CD4-positive, alpha-beta T cell treated with Interleukin-6 for 4 hours (primary cell): ENCODE data around the gene ERCC6L2.

Experiments used
- DNase-seq: peaks from one replicate; pipeline ENCODE4 v3.0.0-alpha.2; 2020; ENCODE audit warnings: mixed read lengths

The ERCC6L2 gene, protein sequence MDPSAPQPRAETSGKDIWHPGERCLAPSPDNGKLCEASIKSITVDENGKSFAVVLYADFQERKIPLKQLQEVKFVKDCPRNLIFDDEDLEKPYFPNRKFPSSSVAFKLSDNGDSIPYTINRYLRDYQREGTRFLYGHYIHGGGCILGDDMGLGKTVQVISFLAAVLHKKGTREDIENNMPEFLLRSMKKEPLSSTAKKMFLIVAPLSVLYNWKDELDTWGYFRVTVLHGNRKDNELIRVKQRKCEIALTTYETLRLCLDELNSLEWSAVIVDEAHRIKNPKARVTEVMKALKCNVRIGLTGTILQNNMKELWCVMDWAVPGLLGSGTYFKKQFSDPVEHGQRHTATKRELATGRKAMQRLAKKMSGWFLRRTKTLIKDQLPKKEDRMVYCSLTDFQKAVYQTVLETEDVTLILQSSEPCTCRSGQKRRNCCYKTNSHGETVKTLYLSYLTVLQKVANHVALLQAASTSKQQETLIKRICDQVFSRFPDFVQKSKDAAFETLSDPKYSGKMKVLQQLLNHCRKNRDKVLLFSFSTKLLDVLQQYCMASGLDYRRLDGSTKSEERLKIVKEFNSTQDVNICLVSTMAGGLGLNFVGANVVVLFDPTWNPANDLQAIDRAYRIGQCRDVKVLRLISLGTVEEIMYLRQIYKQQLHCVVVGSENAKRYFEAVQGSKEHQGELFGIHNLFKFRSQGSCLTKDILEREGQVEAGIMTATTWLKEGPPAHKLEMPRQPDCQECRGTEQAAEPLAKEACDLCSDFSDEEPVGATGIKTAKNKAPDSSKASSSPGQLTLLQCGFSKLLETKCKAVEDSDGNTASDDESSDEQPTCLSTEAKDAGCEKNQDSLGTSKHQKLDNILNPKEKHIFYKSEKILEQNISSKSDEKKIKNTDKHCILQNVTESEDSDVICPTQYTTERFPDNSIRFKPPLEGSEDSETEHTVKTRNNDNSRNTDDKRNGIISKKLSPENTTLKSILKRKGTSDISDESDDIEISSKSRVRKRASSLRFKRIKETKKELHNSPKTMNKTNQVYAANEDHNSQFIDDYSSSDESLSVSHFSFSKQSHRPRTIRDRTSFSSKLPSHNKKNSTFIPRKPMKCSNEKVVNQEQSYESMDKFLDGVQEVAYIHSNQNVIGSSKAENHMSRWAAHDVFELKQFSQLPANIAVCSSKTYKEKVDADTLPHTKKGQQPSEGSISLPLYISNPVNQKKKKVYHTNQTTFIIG (N-terminal part only)

DNA sequence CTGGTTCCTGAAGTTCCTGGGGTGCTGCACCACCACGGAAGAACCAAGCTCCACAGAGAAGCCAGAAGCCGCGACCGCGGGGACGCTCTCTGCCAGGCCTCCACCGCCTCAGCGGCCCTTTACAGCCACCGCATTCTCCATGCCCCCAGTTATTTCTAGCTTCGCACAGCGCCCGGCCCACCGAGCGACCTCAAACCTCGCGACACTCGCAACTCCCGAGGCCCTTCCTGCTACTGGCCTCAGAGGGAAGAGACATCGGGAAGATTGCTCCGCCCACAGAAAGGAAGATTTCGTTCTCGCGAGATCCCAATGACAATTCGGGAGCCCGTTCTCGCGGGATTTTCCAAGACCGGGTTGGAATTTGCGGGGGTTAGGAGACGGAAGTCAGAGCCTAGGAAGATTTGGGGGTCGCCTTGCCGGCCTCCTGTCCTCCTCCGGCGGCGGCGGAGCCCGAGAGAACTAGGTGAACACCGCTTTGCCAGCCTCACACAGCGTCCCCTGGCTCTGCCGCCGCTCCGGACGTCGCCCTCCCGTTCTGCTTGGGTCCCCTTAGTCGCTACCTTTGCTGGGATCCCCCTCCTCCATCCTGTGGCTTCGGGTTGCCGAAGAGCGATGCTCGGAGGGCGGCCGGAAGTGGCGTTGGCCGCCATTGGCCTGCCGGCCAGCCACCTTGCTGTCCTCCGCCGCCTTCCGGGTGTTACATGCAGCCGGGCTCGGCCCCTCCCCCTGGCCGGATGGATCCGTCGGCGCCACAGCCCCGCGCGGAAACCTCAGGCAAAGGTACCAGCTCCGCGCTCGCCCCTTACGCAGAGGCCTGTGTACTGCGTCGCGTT lies at the start of gene ERCC6L2:
ERCC6L2 (plus strand) TSS at position 387 of the 833 bp plus-strand sequence; CDS start at position 735, 348 bp downstream.
- peak; percentile 93 for DNase-seq

DNA sequence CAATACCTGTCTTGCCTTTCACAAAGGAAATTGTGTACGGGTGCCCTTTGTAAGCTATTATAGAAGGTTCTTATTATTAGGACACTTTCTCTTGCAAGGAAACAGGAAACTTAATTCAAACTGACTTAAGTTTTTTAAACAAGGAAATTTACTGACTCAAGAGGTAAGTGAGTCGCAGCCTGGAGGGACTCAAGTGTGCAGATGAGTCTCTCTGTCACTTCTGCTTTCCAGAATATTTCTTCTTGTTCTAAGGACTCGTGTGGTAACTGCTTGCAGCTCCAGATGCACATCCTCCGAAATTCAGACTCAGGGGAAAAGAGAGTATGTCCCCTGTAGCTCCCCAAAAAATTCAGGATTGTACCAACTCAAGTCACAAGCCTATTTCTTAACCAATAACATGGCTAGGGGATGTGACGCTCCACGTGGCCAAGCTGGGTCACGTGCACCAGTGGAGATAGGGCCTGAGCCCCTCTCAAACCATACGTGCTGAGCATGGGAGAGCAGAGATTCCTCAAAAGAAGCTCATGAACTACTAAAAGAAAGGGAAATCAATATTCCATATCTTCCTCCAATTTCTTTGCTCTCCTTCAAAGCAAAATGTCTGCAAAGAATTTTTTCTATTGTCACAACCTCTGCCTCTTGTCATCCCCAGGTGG lies 49.2 kb upstream of the ERCC6L2 start:
- no peak for DNase-seq

DNA sequence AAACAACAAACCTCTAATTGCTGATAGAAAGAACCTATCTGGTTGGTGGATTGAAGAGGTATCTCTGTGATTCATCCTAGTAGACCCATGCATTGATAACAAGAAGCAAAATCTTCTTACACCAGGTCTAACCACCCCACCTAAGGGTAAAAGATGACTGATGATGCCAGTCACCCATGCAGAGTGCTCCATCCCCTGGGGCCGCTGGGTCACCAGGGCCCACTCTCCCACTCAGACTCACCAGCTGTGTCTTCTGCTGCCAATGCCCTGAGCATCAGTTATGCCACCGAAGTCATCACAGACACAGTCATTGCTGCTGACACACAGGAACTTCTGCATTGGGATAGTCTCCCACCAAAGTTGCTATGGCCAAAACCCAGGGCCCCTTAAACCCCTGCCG lies 44.7 kb upstream of the ERCC6L2 start:
- DNase-seq = no peak

DNA sequence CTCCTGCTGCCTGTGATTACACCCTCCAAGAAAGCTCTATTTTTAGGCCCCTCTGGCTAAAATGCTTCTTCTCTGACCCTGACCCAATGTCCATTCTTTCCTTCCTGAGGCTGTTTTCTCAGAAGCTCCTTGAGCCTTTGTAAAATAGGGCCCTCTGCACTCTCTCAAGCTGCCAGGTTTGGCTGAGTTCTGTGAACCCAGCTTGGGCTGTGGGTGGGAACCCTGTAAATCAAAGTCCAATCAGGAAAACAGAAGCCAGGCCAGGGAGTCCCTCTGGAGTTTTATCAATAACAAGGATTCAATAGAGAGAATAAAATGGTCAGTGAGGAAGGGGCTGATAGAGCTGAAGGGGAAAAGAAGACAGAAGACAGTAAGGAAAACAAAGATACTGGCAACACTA lies 43.7 kb upstream of the ERCC6L2 start:
- no peak for DNase-seq

DNA sequence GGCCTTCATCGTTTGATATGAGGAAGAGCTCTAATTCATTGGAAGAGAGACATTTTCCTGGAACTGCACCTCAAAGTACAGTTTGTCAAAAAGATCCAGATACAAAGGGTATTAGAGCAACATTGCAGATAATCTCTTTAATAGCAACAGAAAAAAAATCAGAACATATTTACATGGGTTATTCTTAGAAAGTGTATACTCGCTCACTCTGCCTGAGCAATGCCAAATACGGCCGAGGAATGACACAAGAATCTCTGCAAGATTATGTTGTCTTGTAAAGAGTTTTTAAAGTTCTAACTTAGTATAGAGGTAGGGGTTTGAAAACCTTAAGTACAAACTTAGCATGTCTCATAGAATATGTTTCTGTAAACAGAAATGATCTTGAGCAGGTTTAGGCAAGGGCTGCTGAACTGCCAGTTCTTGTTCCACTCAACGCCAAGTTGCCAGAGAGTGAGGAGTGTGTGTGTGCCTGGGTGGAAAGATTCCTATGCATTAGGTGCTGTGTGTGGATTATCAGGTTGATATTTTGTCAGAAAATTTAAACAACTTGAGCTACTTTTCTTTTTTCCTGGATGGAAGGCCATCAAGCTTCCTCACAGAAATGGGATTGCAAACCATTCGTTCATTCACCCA lies 41.8 kb upstream of the ERCC6L2 start:
- no peak for DNase-seq

DNA sequence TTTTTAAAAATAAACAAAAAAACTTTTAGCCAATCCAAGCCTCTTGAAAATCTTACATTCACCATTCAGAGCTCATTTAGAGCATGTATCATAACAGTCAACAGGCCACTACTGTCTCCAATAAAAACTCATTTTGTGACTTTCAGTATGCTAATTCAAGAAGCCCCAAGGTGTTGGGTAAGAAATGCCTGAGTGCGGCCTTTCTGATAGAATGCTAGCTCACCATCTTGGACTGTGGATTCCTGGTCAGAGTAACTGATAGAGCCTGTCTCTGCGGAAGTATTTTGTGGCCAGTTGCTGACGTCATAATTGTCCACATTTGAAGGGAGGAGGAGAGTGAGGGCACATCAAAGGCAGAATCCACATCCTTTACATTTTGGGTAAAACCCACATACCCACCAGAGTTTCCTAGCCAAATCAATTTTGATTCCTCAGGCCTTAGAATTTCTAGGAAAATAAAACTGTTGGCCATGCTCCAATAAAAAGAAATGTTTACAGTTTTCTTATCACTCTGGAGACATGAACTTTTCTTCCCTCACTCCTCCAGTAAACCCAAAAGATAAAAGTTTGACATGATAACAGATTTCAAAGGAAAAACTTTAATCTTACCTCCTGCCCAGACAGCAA lies 41.1 kb upstream of the ERCC6L2 start:
- DNase-seq = no peak

DNA sequence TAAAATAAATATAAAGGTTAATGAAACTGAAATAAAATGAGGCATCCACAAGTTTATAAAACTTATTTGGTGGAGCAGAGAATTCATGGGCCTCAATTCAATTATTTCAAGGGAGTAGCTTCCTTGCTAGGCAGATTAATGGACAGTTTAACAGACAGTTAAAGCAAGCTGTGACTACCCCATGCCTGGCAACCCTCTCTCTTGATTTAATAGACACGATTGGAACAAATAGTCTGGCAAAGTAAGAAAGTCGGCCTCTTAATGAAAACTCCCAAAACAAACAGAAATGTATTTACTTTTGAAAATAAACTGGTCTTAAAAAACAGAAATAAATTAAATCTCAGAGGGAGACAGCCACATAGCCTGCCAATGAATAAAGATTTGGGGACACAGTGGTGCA lies 40.1 kb upstream of the ERCC6L2 start:
- no peak for DNase-seq

DNA sequence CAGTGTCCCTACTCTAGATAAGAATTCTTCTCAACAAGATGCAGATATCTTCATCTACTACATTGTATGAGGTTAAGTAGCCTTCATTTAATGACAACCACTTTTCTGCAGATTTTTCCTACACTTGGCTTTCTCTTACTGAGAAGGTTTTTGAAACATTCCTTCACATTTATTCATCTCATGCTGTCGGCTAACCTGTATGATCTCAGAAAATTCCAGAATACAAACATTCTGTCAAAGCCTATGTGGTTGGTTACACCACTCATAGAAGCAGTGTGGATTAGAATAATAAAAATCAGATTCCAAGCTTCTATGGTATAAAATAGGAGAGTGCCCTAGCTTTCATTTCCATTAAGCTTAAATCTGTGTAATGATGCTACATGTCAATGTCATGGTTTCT lies 39.4 kb upstream of the ERCC6L2 start:
- no peak for DNase-seq

DNA sequence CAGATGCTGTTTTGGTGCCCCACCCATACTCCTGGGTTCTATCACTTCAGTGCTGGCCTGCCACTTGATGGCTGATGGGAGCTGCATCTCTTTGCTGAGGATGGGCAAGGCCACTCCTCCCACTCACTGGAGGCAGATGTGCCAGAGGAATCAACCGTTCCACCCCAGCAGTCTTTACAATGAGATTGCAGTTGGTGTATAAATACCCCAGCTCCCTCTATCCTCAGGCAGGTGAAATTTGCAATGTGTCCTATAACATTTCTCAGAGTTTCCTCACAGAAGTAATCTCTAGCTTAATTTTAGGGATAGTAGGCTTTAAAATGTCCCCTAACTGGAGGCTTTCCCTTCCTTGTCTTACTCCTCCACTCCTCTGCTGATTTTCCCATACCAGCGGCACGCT lies 36.5 kb upstream of the ERCC6L2 start:
- DNase-seq = no peak

DNA sequence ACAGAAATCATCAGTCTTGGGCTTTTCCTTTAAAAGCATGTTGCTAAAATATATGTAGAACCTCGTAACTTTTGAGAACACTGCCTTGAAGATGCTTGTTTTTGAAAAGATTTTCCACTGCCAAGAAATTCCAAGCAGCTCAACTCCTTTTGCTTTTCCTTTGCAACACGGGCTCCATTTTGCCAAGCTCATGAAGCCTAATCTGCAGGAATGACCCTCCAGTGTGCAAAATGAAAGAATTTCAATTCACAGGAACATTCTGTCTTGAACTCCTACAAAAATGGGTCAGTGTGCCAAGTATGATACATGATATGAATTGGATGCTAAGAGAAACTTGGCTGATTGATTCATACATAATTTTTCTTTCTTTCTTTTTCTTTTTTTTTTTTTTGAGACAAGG lies 35.4 kb upstream of the ERCC6L2 start:
- no peak for DNase-seq

DNA sequence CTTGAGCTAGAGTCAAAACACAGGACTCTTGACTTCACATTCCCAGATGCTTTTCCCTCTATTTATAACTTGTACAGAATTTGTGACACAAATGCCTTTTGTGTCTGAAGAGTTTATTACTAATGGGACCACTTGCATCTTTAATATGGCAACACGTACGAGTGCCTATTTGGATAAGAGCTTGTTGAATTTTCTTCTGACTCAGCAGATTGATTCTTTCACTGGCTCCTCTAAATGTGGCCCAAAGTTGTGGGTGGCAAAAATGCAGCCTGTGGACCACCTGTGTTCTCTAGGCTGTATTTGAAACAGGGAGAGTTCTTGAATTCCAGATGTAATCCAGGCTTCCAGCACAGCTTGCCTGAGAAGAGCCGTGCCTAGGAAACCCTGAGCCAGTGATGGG lies 34.1 kb upstream of the ERCC6L2 start:
- DNase-seq = no peak

DNA sequence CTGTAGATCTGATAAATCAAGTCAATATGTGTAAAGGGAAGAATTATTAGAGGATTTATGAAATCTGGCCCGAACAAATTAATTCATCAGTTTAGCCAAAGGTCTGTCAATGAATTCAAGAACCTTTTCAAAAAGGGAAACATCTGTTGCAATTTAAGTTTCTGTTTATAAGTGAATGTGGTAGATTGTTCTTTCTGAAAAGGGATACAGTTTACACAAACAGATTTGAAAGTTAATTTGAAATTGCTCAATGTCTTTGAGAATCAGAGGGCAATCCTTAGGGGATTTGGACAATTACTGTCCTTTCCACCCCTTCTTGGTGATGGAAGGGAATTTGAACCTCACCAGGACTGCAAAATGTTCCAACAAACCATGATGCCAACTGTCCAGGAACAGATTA lies 29.7 kb upstream of the ERCC6L2 start:
- DNase-seq = no peak

DNA sequence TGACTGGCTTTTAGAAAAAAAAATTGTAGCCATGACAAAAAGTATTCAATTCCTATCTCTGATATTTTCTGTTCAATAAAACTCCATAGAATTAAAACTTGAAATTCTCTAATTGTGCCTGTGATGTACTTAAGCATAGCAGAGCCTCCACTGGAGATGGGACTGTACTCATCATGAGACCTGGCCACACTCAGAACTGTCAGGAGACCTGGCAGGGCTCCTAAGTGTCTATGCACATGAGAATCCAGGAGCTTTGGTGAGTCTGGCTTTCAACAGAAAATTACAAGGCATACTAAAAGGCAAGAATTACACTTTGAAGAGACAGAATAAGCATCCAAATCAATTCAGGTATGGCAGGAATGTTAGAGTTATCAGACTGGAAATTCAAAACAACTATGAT lies 26.7 kb upstream of the ERCC6L2 start:
- no peak for DNase-seq

DNA sequence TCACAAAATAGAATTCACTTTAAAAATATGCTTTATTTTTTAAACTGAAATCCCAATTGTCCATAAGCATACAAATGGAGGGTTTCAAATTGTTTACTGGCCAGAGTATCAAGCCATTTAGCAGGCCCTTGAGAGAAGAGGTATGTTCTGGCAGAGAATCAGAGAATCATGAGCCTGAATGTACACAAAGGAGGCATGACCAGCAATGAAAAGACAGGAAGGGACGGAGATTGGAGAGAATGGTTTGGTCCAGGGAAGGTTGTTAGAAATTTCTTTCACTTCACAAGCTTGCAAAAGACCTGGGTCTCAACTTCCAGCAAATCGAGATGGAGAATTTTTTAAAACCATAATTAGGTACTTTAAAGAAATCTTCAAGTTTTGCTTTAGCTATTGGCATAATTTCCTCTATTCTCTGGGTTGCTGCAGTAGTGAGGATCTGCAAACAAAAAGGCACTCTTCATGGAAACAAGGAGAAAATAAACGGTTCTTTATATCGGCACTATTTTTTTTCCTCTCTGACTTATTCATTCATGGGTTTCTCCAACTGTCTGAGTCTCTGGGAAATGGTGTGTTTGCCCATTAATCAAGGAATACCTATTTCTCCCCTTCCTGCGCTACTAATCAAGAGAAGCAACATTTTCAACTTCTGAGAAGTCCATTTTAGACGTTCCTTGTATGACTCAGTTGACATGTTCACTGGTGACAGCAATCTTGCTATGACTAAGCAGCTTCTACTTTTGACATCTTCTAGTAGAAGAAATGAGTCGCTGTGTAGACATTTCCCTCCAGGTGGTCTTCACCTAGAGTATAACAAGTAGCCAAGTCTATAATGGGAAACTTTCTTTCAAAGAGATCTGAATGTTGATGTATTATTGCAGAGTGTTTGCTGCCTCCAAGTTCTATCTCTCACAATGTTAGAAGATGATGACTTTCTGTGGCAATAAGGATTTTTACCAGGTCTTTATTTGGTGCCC lies 23.1 kb upstream of the ERCC6L2 start:
- no peak for DNase-seq

DNA sequence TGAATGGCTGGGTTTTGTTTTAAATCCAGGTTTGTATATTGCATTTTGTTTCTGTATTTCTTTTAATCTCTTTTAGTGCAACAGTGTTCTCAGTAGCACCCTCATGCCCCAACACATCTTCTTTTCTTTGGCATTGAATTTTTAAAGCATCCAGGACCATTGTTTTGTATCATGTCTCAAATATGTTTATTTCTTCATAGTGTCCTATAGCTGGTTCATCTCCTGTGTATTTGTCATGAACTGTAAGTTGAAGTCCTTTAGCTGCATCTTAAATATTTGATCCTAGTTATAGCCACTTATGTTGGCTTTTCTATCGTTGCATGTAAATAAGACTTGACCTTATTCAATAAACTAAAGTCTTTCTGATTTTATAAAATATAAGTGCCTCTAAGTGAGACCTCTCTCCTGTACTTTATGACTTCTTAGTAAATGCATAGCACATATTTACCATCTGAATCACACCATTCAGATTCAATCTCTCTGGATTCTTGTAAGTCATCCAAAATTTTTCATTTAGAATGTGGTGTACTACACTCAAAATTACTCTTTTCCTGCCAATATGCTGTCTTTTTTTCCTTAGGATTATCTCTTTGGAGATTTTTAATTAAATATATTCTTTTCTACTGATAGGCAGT lies 21.0 kb upstream of the ERCC6L2 start:
- DNase-seq = no peak

DNA sequence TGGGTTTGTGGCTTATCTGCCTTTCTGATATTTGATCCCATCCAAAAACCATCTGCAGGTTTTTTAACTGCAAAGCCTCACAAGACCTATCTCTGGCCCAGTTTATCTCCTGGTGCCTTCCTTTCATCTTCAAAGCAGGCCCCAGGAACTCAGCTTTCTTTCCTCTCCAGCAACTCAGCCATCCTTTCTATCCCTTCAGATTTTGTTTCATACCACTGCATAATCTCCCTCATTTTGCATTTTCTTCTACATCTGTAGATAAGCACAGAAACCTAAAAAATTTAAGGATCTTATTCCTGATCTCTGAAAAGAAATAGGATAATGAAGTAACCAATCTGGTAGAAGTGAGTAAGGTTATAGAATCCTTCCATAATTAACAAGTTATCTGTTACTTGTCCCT lies 19.5 kb upstream of the ERCC6L2 start:
- no peak for DNase-seq

DNA sequence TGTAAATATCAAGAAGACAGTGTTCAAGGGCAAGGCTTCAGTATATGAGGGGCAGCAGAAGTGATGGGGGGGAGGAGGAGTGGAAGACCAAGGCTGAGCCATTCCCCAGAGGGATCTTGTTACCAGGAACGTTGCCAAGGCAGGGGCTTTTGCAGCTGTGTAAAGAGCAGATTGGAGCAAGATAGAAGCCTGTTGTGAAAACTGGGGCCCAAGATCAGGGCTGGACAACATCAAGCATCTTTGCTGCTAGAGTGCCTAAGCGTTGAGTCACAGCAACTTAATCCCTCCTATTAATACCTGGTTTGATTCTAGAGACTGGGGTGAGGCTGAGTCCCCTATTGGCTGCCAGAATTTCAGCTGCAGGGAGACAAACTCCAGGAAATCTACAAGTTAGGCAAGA lies 18.4 kb upstream of the ERCC6L2 start:
- DNase-seq = no peak

DNA sequence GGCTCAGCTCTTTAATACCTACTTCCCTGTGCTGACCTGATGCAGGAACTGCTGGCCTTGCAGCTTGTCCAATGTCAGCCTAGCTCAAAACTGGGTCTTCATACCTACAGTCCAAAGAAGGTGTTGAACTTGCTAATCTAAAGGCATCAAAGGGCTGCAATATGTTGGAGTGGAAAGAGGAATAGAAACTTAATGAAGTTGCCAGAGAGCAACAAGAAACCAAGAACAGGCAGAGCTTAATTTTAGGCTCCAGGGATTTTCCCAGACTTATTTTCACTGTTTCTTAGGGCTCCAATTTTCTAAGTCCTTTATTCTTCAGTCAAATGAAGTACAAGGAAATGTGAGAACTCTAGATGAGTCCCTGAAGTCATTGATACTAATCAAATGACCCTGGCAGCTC lies 17.6 kb upstream of the ERCC6L2 start:
- no peak for DNase-seq

DNA sequence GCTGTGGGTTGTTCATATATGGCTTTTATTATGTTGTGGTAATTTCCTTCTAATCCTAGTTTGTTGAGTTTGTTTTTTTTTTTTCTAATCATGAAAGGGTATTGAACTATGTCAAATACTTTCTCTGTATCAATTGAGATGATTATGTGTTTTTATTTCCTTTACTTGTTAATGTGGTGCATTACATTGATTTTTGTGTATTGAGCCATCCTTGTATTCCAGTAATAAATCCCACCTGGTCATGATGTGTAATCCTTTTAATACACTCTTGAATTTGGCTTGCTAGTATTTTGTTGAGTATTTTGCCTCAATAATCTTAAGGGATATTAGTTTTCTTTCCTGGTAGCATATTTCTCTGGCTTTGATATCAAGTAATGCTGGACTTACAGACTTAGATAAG lies 13.1 kb upstream of the ERCC6L2 start:
- DNase-seq = no peak
